GM12801 (cell line): ENCODE data around the gene NES.

Source experiments
- TF ChIP-seq, protein P1 (sequence below): IDR thresholded peaks from one replicate; pipeline ENCODE4 v1.5.1; 2011; ENCODE audit warnings: control low read depth; ENCODE audit not compliant: insufficient read length; ENCODE audit errors: extremely low read depth

The NES gene

DNA sequence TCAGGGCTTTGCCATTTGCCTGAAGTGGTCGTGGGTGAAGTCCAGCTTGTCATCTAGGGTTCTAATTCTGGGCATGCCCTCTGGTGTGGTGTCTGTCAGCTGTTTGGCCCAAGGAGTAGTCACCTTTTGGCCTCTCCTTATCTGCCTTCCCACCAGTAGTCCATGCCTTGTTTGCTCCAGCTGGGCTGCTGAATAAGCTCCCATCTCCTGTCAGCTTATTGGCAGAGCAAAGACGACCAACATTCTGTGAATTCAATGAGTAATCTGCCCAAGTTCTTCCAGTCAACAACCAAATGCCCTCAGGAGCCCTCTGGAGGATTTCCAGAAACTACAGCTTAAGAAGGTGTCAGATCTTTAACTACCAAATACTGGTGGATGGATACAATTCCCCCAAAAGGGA is 28.3 kb downstream of the NES start:
- TF ChIP-seq, protein P1, sequence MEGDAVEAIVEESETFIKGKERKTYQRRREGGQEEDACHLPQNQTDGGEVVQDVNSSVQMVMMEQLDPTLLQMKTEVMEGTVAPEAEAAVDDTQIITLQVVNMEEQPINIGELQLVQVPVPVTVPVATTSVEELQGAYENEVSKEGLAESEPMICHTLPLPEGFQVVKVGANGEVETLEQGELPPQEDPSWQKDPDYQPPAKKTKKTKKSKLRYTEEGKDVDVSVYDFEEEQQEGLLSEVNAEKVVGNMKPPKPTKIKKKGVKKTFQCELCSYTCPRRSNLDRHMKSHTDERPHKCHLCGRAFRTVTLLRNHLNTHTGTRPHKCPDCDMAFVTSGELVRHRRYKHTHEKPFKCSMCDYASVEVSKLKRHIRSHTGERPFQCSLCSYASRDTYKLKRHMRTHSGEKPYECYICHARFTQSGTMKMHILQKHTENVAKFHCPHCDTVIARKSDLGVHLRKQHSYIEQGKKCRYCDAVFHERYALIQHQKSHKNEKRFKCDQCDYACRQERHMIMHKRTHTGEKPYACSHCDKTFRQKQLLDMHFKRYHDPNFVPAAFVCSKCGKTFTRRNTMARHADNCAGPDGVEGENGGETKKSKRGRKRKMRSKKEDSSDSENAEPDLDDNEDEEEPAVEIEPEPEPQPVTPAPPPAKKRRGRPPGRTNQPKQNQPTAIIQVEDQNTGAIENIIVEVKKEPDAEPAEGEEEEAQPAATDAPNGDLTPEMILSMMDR: no peak

DNA sequence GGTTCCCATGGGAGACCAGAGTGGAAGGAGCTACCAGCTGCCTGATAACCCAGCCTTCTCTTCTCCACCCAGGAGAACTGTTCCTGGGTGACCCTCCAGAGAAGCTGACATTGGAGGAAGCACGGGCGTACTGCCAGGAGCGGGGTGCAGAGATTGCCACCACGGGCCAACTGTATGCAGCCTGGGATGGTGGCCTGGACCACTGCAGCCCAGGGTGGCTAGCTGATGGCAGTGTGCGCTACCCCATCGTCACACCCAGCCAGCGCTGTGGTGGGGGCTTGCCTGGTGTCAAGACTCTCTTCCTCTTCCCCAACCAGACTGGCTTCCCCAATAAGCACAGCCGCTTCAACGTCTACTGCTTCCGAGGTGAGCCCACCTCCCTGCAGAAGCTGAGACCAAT is 28.7 kb downstream of the NES start:
- TF ChIP-seq, protein P1: no peak

DNA sequence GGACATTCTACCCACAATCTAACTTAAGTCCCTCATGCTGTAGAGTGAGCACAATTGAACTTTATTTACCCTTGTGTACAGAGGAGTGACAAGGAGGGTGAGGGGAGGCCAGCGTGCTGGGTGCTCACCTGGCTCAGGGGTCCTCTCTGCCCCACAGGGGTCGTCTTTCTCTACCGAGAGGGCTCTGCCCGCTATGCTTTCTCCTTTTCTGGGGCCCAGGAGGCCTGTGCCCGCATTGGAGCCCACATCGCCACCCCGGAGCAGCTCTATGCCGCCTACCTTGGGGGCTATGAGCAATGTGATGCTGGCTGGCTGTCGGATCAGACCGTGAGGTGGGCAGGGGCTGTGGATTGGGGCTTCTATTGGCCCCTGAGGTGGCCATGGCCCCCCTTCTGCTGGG is 29.9 kb downstream of the NES start:
- TF ChIP-seq, protein P1: no peak

DNA sequence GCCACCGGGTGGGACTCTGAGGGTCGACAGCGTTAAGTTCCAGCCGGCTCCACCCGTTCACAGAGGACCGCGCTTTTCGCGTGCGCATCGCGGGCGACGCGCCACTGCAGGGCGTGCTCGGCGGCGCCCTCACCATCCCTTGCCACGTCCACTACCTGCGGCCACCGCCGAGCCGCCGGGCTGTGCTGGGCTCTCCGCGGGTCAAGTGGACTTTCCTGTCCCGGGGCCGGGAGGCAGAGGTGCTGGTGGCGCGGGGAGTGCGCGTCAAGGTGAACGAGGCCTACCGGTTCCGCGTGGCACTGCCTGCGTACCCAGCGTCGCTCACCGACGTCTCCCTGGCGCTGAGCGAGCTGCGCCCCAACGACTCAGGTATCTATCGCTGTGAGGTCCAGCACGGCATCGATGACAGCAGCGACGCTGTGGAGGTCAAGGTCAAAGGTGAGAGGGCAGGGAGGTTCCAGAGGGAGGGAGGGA is 30.4 kb downstream of the NES start:
- TF ChIP-seq, protein P1: no peak

DNA sequence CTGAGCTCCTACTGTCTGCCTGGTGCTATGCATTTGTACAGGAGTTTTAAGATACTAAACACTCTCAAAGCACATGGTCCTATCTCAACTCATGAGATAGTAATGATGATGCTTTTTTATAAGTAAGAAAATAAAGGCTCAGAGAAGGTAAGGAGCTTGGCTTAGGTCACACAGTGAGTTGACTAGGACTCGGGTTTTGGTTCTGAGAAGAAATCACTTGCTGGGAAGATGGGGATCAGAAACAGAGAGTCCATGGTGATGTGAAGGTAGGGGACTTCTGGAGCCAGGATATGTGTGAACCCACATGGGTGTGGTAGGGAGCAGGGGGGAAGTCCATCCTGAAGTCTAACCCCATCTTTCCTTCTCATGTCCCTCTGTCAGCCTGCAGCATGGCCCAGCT is 31.5 kb downstream of the NES start:
- TF ChIP-seq, protein P1: no peak

DNA sequence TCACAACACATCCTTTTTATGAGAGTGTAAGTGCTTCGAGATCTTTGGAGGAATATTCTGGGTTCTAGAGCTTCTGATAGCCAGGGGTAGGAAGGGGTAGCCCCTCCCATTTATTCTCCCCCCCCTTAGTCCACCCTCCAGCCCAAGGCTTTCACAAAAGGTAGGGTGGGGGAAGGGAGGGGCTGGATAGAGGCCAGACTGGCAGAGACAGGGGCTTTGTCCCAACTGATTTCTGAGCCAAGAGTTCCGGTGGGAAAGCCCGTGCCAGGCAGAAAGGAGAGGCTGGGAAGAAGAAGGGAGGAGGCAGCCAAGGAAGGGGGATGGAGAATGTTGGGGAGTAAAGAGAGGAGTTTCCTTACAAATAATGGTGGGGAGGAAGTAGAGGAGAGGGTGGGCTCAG is 32.2 kb downstream of the NES start:
- TF ChIP-seq, protein P1: no peak

DNA sequence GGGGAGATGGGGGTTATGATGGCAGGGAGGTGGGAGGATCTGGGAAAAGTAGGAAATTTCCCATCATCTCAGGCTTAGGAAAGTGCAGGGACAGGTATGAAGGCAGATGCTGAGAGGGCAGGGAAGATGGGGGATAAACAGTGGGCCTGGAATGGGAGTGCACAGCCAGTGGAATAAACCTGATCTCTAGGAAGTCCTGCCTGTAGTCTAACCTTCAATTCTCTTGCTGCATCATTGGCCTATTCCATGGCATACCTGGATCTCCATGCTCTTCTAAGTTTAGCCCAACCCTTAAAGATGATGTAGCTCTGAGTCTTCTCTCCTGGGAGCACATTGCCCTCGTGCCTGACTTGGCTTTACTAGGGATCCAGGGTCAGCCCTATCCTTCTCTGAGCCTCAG is 32.6 kb downstream of the NES start:
- TF ChIP-seq, protein P1: no peak

DNA sequence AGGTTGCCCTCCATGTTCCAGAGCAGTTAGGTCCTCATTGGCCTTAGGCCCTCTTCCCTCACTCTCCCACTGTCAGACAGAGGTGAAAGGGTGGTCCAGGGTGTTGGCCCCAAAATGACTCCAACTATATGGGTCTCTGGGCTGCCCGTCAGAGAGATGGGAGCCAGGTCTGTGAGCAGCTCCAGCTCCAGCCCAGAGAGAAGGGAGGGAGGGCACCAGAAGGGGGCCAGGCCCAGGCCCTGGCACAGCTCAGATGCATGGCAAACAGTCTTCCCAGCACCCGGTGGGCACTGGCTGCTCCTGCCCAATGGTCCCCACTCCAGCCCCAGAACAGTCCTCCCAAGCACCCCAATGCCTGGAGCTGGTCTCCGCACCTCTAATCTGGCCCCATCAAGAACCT is 33.1 kb downstream of the NES start:
- TF ChIP-seq, protein P1: no peak
